Measurements from ENCODE around the gene AKAP7.
A peak's percentile ranks its signal among the peaks of the same experiment; 100 is the strongest.

The AKAP7 gene

GRCh38 chr6:131331151-131331550, 195.9 kb downstream of the AKAP7 start:
- H3K23ac ChIP-seq (ENCODE audit: low read length), result no peak overlapping the region
- peak overlapping the region; percentile 67 for H2BK120ac ChIP-seq (ENCODE audit: low read depth, low read length)
- peak overlapping the region; percentile 68 for H3K18ac ChIP-seq (ENCODE audit: low read length)
- no peak overlapping the region for H3K9ac ChIP-seq (ENCODE audit: low read length)
- peak; percentile 40 for DNase-seq
- H3K4me3 ChIP-seq (ENCODE audit: low read length), result no peak overlapping the region
- no peak overlapping the region for H2BK5ac ChIP-seq (ENCODE audit: low read length)
- peak overlapping the region; percentile 31 for H3K56ac ChIP-seq (ENCODE audit: low read length)
- no peak overlapping the region for H3K4me2 ChIP-seq (ENCODE audit: low read length)
- H3K27ac ChIP-seq (ENCODE audit: low read depth, low read length), result no peak overlapping the region
- H4K5ac ChIP-seq (ENCODE audit: low read length), result no peak overlapping the region
- H3K36me3 ChIP-seq (ENCODE audit: control insufficient read depth, insufficient read depth, low read length), result no peaks in the 10 kb centered on the region
- H3K79me1 ChIP-seq (ENCODE audit: low read length), result no peaks in the 10 kb centered on the region
- peaks cover 5% of the 10 kb centered on the region for H3K4me1 ChIP-seq (ENCODE audit: control insufficient read depth, low read depth, low read length)
- no peaks in the 10 kb centered on the region for H3K27me3 ChIP-seq (ENCODE audit: insufficient read depth, low read length, poor library complexity)
- no peak overlapping the region for H4K8ac ChIP-seq (ENCODE audit: low read depth, low read length)
- no peak overlapping the region for H2AK5ac ChIP-seq (ENCODE audit: low read length)
- H3K79me2 ChIP-seq (ENCODE audit: control insufficient read depth, insufficient read depth, low read length), result no peaks in the 10 kb centered on the region
- H3K4ac ChIP-seq (ENCODE audit: low read depth, low read length), result peak overlapping the region; percentile 16
- no peak overlapping the region for H2BK15ac ChIP-seq (replicated peaks; ENCODE audit: low read depth)
- no CpG with 5 or more reads among the region's 3 CpGs for WGBS (ENCODE audit: extremely low coverage, insufficient coverage, low lambda C conversion rate)

GRCh38 chr6:131331873-131332781, 196.9 kb downstream of the AKAP7 start:
- H4K5ac ChIP-seq (ENCODE audit: low read length), result no peak overlapping the region
- H3K4me2 ChIP-seq (ENCODE audit: low read length), result no peak overlapping the region
- H3K79me2 ChIP-seq (ENCODE audit: control insufficient read depth, insufficient read depth, low read length), result no peaks in the 10 kb centered on the region
- H3K79me1 ChIP-seq (ENCODE audit: low read length), result no peaks in the 10 kb centered on the region
- no peak overlapping the region for H2BK15ac ChIP-seq (replicated peaks; ENCODE audit: low read depth)
- no peak overlapping the region for H3K4ac ChIP-seq (ENCODE audit: low read depth, low read length)
- H2BK120ac ChIP-seq (ENCODE audit: low read depth, low read length), result peak overlapping the region; percentile 28
- H3K18ac ChIP-seq (ENCODE audit: low read length), result no peak overlapping the region
- H3K4me3 ChIP-seq (ENCODE audit: low read length), result no peak overlapping the region
- no peak overlapping the region for H3K27ac ChIP-seq (ENCODE audit: low read depth, low read length)
- DNase-seq, result peak; percentile 83
- H3K27me3 ChIP-seq (ENCODE audit: insufficient read depth, low read length, poor library complexity), result no peaks in the 10 kb centered on the region
- H3K9ac ChIP-seq (ENCODE audit: low read length), result no peak overlapping the region
- no peak overlapping the region for H3K23ac ChIP-seq (ENCODE audit: low read length)
- no peak overlapping the region for H4K8ac ChIP-seq (ENCODE audit: low read depth, low read length)
- no peak overlapping the region for H2BK5ac ChIP-seq (ENCODE audit: low read length)
- peaks cover 5% of the 10 kb centered on the region for H3K4me1 ChIP-seq (ENCODE audit: control insufficient read depth, low read depth, low read length)
- H2AK5ac ChIP-seq (ENCODE audit: low read length), result no peak overlapping the region
- no peaks in the 10 kb centered on the region for H3K36me3 ChIP-seq (ENCODE audit: control insufficient read depth, insufficient read depth, low read length)
- no peak overlapping the region for H3K56ac ChIP-seq (ENCODE audit: low read length)
- WGBS (ENCODE audit: extremely low coverage, insufficient coverage, low lambda C conversion rate), result no CpG with 5 or more reads among the region's 5 CpGs
